Activated T-cell treated with anti-CD3 and anti-CD28 coated beads, Interleukin-2, amount 50 U/mL, for 24 hours (primary cell): ENCODE results near the gene GOT1.

Experiments
- DNase-seq: peaks from one replicate; pipeline ENCODE4 v3.0.0-alpha.2; 2020
- H3K27ac Mint-ChIP-seq: 2 replicates; pipeline ENCODE4 v1.8.0; 2020; ENCODE audit warnings: mild to moderate bottlenecking, mixed read lengths
- H3K27me3 Mint-ChIP-seq: 2 replicates; pipeline ENCODE4 v1.8.0; 2020; ENCODE audit warnings: mixed read lengths
- H3K36me3 Mint-ChIP-seq: 2 replicates; pipeline ENCODE4 v1.8.0; 2020; ENCODE audit warnings: low read depth, mixed read lengths
- H3K4me1 Mint-ChIP-seq: 2 replicates; pipeline ENCODE4 v1.8.0; 2020; ENCODE audit warnings: low read depth, mixed read lengths
- H3K4me3 Mint-ChIP-seq: 2 replicates; pipeline ENCODE4 v1.8.0; 2020; ENCODE audit warnings: mild to moderate bottlenecking, moderate library complexity, mixed read lengths
- H3K9me3 Mint-ChIP-seq: 2 replicates; pipeline ENCODE4 v1.8.0; 2020; ENCODE audit warnings: mixed read lengths

Gene GOT1

DNA sequence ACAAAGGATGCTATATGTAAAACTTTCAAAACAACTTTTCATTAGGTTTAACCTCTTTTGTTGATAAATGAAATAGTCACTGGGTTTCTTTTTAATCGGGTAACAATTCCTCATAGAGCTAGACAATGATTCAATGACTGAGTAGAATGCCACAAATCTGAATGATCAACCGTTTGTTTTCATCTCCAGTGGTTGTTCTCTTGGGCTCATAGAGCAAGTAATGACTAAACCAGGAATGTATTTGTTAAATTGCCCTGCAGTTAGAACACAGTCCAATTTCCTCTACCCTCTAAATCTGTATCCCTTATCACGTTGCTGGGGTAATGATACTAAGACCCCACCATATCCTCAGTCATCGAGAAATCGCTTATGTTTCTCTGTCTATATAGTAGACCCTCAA, 61.3 kb downstream of the GOT1 start:
- Mint-ChIP-seq H3K27ac (no peak overlapping the region), H3K4me1 (peaks cover 5% of the 10 kb centered on the region), H3K4me3 (no peak overlapping the region), H3K36me3 (no peaks in the 10 kb centered on the region), H3K9me3 (no peaks in the 10 kb centered on the region), H3K27me3 (peaks cover 74% of the 10 kb centered on the region)
- DNase-seq = no peak

DNA sequence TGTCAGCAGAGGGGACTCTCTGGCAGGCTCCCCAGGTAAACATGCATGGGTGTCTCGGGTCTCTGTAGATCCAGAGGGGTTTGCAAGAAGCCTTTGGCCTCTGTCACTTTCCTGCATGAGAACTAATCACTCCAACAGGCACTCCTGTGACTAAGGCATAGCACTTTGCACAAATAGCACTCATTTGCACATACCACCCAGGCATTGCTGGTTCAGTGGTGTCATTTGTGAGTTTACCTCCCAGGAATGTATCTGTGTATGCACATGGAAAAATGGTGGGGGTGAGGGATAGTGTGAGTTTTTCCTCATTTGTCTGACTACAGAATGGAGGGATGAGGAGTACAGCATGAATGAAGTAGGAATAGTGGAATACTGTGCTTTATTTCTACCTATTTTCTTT, 61.8 kb downstream of the GOT1 start:
- Mint-ChIP-seq H3K27ac (no peak overlapping the region), H3K27me3 (peaks cover 69% of the 10 kb centered on the region), H3K4me1 (peaks cover 5% of the 10 kb centered on the region), H3K36me3 (no peaks in the 10 kb centered on the region), H3K4me3 (no peak overlapping the region), H3K9me3 (no peaks in the 10 kb centered on the region)
- DNase-seq = no peak

DNA sequence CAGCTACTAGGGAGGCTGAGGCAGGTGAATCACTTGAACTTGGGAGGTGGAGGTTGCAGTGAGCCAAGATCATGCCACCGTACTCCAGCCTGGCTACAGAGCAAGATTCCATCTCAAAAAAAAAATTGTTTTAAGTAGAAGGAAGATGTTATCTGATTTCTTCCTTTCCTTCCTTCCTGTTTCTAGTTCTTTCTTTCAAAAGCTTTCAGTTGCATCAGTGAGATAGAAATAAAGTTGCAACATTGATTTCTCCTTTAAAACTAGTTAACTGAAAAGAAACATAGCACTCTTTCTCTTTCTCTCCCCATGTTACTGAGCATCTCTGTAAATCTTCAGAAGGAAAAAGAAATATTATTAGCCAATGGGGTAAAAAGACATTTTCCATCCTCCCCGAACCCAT, 63.8 kb downstream of the GOT1 start:
- Mint-ChIP-seq H3K4me1 (peaks cover 5% of the 10 kb centered on the region), H3K27me3 (peaks cover 51% of the 10 kb centered on the region), H3K36me3 (no peaks in the 10 kb centered on the region), H3K27ac (no peak overlapping the region), H3K4me3 (no peak overlapping the region), H3K9me3 (no peaks in the 10 kb centered on the region)
- DNase-seq = no peak

DNA sequence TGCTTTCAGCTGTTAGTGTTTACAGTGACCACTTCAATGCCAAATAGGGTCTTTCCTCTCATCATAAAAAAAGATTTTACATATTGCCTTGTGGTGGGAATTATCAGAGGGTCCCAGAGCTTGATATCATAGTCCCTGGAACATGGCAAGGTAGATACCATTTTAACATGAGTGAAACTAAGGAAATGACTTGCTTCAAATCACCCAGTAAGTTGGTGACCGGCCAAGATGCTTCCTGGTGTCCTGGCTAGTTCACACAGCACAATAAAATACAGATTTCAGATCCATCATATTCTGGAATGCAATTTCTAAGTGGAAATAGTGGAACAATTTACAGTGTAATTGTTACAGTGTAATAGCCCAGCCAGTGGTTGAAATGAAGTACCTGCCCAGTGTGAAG, 64.7 kb downstream of the GOT1 start:
- H3K4me3 Mint-ChIP-seq = no peak overlapping the region
- H3K9me3 Mint-ChIP-seq = no peaks in the 10 kb centered on the region
- H3K4me1 Mint-ChIP-seq = no peaks in the 10 kb centered on the region
- H3K27ac Mint-ChIP-seq = no peak overlapping the region
- peaks cover 43% of the 10 kb centered on the region for H3K27me3 Mint-ChIP-seq
- DNase-seq = no peak
- no peaks in the 10 kb centered on the region for H3K36me3 Mint-ChIP-seq

DNA sequence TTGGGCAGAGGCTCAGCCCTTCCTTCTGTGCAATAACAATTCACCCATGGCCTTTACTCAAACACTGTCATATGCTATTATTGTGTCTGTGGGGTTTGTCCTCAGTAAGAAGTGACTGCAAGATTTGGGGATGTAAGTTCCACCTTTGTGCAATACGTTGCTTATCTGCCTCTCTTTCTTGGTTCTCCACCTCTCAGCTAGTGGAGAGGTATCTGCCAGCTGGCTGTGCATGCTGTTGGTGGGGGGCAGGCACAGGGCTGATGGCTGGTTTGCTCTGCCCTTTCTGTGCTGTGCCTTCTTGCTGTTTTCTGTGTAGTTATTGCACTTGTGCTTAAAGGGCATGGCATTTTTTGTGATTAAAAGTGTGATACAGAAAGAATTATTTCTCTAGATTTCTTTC, 65.1 kb downstream of the GOT1 start:
- no peaks in the 10 kb centered on the region for H3K9me3 Mint-ChIP-seq
- no peak for DNase-seq
- H3K4me1 Mint-ChIP-seq = no peaks in the 10 kb centered on the region
- peaks cover 39% of the 10 kb centered on the region for H3K27me3 Mint-ChIP-seq
- no peak overlapping the region for H3K27ac Mint-ChIP-seq
- H3K36me3 Mint-ChIP-seq = no peaks in the 10 kb centered on the region
- H3K4me3 Mint-ChIP-seq = no peak overlapping the region

DNA sequence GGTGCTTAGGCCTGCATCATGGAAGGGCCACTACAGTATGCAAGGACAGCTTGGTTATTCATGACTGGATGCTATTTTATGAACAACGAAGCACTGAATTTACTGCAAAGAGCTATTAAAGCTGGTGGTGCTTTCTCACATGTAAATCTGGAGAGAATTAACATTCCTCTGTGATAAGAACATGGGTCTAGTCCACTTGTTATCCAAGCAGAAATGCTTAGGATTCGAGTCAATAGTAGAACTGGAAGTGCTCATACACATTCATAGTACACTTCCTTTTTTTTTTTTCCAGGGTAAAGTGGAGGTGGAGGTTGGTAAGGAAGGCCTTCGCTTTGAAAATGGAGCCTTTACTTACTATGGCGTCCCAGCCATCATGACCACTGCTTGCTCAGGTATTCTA, 66.3 kb downstream of the GOT1 start:
- DNase-seq = no peak
- Mint-ChIP-seq H3K9me3 (no peaks in the 10 kb centered on the region), H3K4me1 (no peaks in the 10 kb centered on the region), H3K27ac (no peak overlapping the region), H3K27me3 (peaks cover 27% of the 10 kb centered on the region), H3K36me3 (no peaks in the 10 kb centered on the region), H3K4me3 (no peak overlapping the region)

DNA sequence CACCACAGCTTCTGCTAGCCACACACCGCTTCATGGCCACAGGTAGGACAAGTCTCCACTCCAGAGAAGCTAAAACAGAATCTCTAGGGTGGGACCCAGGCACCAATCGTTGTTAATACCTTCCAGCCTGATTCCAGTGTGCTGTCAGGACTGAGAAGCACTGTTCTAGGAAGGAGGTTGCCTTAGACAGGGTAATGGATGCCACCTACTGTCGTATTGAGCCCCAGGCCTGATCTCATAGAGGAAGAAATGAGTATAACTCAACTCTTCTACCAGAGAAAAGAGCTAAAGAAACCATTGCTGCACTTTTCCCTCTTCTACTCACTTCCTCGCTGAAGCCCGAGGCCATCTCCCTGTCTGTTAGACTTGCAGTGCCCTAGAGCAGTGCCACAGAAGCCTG, 69.5 kb downstream of the GOT1 start:
- Mint-ChIP-seq H3K36me3 (no peaks in the 10 kb centered on the region), H3K27ac (no peak overlapping the region), H3K4me1 (no peaks in the 10 kb centered on the region), H3K27me3 (peaks cover 11% of the 10 kb centered on the region), H3K9me3 (no peaks in the 10 kb centered on the region), H3K4me3 (no peak overlapping the region)
- DNase-seq = no peak

DNA sequence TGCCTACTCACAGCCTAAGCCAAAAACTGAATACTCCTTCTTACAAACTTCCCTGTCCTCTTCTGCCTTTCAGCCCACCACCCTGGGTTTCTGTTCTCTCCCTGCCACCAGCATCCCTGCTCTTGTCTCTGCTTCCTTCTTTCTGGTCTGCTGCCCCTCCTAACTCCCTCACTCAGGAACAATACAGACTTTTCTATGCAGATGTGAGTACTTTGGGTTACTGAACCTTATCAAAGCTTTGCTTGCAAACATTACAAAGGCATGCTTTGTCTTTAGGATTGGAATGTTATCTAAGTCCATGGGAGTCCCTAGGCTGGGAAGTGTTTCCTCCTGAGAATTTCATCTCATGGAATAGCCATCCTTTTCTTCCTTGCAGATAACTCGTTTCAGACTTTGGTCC, 72.3 kb downstream of the GOT1 start:
- Mint-ChIP-seq H3K4me1 (no peaks in the 10 kb centered on the region), H3K36me3 (no peaks in the 10 kb centered on the region), H3K27me3 (peaks cover 19% of the 10 kb centered on the region), H3K9me3 (no peaks in the 10 kb centered on the region), H3K4me3 (no peak overlapping the region), H3K27ac (no peak overlapping the region)
- DNase-seq = no peak

DNA sequence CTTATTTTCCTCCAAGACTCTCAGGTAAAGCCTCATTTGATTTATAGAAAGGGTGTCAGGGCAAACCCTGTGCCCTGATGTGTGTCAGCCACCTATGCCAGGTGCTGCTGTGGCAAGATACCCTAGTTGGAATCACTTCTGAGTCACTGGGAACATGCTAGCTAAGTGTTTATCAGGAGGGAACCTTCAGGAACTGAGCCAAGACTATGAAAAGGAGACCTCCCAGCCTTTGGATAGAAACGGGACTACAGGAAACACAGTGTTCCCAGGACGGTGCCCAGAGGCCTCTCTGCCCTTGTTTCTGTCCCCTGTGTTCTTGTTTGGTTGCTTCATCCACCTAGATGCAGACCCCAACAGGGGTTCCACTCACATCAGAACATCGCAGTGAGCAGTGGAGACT, 72.7 kb downstream of the GOT1 start:
- Mint-ChIP-seq H3K9me3 (no peaks in the 10 kb centered on the region), H3K4me3 (no peak overlapping the region), H3K36me3 (no peaks in the 10 kb centered on the region), H3K4me1 (no peaks in the 10 kb centered on the region), H3K27ac (no peak overlapping the region), H3K27me3 (peaks cover 21% of the 10 kb centered on the region)
- no peak for DNase-seq

DNA sequence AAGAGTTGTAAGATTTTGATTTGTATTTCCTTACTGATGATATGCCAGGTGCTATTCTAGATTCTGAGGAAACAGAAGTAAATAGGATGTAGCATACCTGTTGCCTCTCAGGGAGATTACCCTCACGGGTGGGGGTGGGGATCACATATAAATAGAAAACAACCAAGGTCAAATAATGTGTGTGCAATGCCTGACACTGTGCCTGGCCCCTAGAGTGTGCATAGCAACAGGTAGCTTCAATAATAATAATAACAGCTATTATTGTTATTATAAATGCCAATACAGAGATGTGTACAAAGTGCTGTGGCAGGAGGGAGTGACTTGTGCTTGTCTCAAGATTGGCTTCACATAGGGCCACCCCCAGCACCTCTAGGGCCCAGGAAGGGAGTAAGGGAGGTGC, 77.2 kb downstream of the GOT1 start:
- Mint-ChIP-seq H3K27me3 (peaks cover 28% of the 10 kb centered on the region), H3K9me3 (no peaks in the 10 kb centered on the region), H3K36me3 (no peaks in the 10 kb centered on the region), H3K27ac (no peak overlapping the region), H3K4me3 (no peak overlapping the region), H3K4me1 (no peaks in the 10 kb centered on the region)
- DNase-seq = no peak

DNA sequence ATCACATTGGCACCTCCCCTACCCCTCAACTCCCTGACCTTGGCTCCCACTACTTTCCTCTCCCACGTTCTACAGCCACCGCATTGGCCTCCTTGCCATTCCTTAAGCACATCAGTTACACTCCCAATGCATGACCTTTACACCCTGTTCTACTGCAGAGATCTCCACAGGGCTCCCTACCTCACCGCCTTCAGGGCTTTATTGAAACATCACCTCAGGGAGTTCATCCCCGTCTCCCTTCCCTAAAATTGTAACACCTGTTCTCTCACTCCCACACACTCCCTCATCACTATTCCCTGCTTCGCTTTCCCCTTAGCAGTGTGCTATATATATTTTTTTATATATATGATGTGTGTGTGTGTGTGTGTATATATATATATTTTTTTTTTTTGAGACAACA, 82.8 kb downstream of the GOT1 start:
- Mint-ChIP-seq H3K4me1 (no peaks in the 10 kb centered on the region), H3K36me3 (no peaks in the 10 kb centered on the region), H3K27ac (no peak overlapping the region), H3K4me3 (no peak overlapping the region), H3K9me3 (no peaks in the 10 kb centered on the region), H3K27me3 (peaks cover 27% of the 10 kb centered on the region)
- no peak for DNase-seq
